Measurements from ENCODE around the gene LGSN. TPM values are rescaled to one million over a fixed set of nuclear protein-coding genes. Genes with fewer than 3 reads are reported as not detected.

The LGSN gene
- total and polyA plus RNA-seq, 4 donors: 0.03 to 0.33 (median 0.22) TPM

DNA sequence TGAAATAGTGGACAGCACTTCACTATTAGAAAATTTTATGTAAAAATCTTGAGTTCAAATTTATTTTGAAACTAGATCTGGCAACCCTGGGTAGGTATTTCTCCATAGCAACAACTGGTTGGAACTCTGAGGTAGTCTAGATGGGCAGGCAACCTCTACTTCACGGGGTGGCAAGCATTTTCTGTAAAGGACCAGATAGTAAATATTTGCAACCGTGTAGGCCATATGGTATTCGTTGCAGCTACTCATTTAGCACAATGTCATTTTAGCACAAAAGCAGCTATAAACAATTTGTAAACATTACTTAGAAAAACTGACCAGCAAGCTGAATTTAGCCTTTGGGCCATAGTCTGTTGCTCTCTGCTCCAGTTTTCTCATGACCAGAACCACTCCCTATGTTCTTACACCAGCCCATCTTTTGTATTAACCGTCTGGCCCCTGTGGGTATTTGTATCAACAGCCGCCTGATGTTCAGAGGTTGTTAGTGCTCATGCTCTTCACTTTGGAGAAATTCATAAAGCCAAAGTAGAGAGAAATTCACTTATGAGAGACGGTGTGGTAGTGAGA, 29.2 kb downstream of the LGSN start:
- WGBS: 86% methylated on average over 6 of the region's 6 CpGs
- H3K36me3 ChIP-seq (ENCODE audit: control insufficient read depth in 4 of 4, insufficient read depth in 3 of 4, low read depth in 1 of 4, low read length in 3 of 4): no peaks in the 10 kb centered on the region
- no peak for DNase-seq (ENCODE audit: low spot score)
- H3K27me3 ChIP-seq (ENCODE audit: control insufficient read depth in 4 of 4, insufficient read depth in 4 of 4, low read length in 3 of 4): no peaks in the 10 kb centered on the region
- no peak for TF ChIP-seq FOXA1 (IDR thresholded peaks at IDR 0.05)
- no peak for TF ChIP-seq RXRA (IDR thresholded peaks at IDR 0.05)
- no peak for TF ChIP-seq SP1 (IDR thresholded peaks at IDR 0.05)
- TF ChIP-seq NR2F2 (IDR thresholded peaks at IDR 0.05): no peak
- no peak for TF ChIP-seq FOXA2 (IDR thresholded peaks at IDR 0.05)
- no peak for TF ChIP-seq RAD21 (IDR thresholded peaks at IDR 0.05)
- no peak for TF ChIP-seq YY1 (IDR thresholded peaks at IDR 0.05)
- TF ChIP-seq GABPA (IDR thresholded peaks at IDR 0.05 in 1 of 2, conservative IDR thresholded peaks at IDR 0.05 in 1 of 2): no peak
- no peak overlapping the region for H3K27ac ChIP-seq (ENCODE audit: low read depth in 1 of 2, low read length in 2 of 2)
- H3K9ac ChIP-seq (ENCODE audit: low read depth in 1 of 2, low read length in 2 of 2): no peak overlapping the region
- no peak overlapping the region for H3K4me3 ChIP-seq (ENCODE audit: low read depth in 1 of 3, low read length in 3 of 3)
- H3K9me3 ChIP-seq (ENCODE audit: control insufficient read depth in 4 of 4, low read length in 3 of 4): no peaks in the 10 kb centered on the region
- H3K4me1 ChIP-seq (ENCODE audit: control insufficient read depth in 4 of 4, insufficient read depth in 4 of 4, low read length in 3 of 4): no peaks in the 10 kb centered on the region

- TF ChIP-seq RAD21 (IDR thresholded peaks at IDR 0.05) (no peak), REST (IDR thresholded peaks at IDR 0.05) (no peak), HNF4G (IDR thresholded peaks at IDR 0.05) (no peak), YY1 (IDR thresholded peaks at IDR 0.05) (no peak), FOXA1 (IDR thresholded peaks at IDR 0.05) (no peak), SP1 (IDR thresholded peaks at IDR 0.05) (no peak), NR2F2 (IDR thresholded peaks at IDR 0.05) (no peak), RXRA (IDR thresholded peaks at IDR 0.05) (no peak), JUND (IDR thresholded peaks at IDR 0.05) (no peak), FOXA2 (IDR thresholded peaks at IDR 0.05) (no peak), TAF1 (conservative IDR thresholded peaks at IDR 0.05) (no peak), HNF4A (conservative IDR thresholded peaks at IDR 0.05) (no peak), EGR1 (IDR thresholded peaks at IDR 0.05; ENCODE audit: low read depth in 2 of 2) (no peak), GABPA (IDR thresholded peaks at IDR 0.05 in 1 of 2, conservative IDR thresholded peaks at IDR 0.05 in 1 of 2) (no peak)
- TF ChIP-seq, protein P1, sequence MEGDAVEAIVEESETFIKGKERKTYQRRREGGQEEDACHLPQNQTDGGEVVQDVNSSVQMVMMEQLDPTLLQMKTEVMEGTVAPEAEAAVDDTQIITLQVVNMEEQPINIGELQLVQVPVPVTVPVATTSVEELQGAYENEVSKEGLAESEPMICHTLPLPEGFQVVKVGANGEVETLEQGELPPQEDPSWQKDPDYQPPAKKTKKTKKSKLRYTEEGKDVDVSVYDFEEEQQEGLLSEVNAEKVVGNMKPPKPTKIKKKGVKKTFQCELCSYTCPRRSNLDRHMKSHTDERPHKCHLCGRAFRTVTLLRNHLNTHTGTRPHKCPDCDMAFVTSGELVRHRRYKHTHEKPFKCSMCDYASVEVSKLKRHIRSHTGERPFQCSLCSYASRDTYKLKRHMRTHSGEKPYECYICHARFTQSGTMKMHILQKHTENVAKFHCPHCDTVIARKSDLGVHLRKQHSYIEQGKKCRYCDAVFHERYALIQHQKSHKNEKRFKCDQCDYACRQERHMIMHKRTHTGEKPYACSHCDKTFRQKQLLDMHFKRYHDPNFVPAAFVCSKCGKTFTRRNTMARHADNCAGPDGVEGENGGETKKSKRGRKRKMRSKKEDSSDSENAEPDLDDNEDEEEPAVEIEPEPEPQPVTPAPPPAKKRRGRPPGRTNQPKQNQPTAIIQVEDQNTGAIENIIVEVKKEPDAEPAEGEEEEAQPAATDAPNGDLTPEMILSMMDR (IDR thresholded peaks at IDR 0.05; ENCODE audit: low read depth, low read length, missing input control): no peak
- TF ChIP-seq, protein P2, sequence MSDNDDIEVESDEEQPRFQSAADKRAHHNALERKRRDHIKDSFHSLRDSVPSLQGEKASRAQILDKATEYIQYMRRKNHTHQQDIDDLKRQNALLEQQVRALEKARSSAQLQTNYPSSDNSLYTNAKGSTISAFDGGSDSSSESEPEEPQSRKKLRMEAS (IDR thresholded peaks at IDR 0.05): no peak
- TF ChIP-seq, protein P3, sequence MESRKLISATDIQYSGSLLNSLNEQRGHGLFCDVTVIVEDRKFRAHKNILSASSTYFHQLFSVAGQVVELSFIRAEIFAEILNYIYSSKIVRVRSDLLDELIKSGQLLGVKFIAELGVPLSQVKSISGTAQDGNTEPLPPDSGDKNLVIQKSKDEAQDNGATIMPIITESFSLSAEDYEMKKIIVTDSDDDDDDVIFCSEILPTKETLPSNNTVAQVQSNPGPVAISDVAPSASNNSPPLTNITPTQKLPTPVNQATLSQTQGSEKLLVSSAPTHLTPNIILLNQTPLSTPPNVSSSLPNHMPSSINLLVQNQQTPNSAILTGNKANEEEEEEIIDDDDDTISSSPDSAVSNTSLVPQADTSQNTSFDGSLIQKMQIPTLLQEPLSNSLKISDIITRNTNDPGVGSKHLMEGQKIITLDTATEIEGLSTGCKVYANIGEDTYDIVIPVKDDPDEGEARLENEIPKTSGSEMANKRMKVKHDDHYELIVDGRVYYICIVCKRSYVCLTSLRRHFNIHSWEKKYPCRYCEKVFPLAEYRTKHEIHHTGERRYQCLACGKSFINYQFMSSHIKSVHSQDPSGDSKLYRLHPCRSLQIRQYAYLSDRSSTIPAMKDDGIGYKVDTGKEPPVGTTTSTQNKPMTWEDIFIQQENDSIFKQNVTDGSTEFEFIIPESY (IDR thresholded peaks at IDR 0.05): no peak
- TF ChIP-seq, protein P4, sequence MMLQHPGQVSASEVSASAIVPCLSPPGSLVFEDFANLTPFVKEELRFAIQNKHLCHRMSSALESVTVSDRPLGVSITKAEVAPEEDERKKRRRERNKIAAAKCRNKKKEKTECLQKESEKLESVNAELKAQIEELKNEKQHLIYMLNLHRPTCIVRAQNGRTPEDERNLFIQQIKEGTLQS (IDR thresholded peaks at IDR 0.05): no peak
- Histone ChIP-seq H3K9me3 (ENCODE audit: control insufficient read depth in 4 of 4, low read length in 3 of 4) (no peaks in the 10 kb centered on the region), H3K4me3 (ENCODE audit: low read depth in 1 of 3, low read length in 3 of 3) (no peak overlapping the region), H3K27ac (ENCODE audit: low read depth in 1 of 2, low read length in 2 of 2) (no peak overlapping the region), H3K36me3 (ENCODE audit: control insufficient read depth in 4 of 4, insufficient read depth in 3 of 4, low read depth in 1 of 4, low read length in 3 of 4) (no peaks in the 10 kb centered on the region), H3K9ac (ENCODE audit: low read depth in 1 of 2, low read length in 2 of 2) (no peak overlapping the region), H3K4me1 (ENCODE audit: control insufficient read depth in 4 of 4, insufficient read depth in 4 of 4, low read length in 3 of 4) (no peaks in the 10 kb centered on the region), H3K27me3 (ENCODE audit: control insufficient read depth in 4 of 4, insufficient read depth in 4 of 4, low read length in 3 of 4) (no peaks in the 10 kb centered on the region)
- 94% methylated on average over 4 of the region's 4 CpGs for WGBS
- no peak for DNase-seq (ENCODE audit: low spot score)
Observed at GRCh38 chr6:63289269-63289872, 30.4 kb downstream of the LGSN start.
